Right ventricle myocardium inferior (tissue), 1 donor: Measurements from ENCODE around the gene ZNF207. TPM values are rescaled to one million over a fixed set of nuclear protein-coding genes. Genes with fewer than 3 reads are reported as not detected.
"Not testable (repeated sequence)": the region's sequence is repeated elsewhere in the genome, so short reads cannot be mapped to it uniquely, and the experiment has no call there.

Source experiments
- ATAC-seq: fragments of 200-7000 bp; cut with Tn5 transposase; one replicate; pipeline ENCODE4 v1.9.1; 2020; ENCODE audit warnings: mild to moderate bottlenecking, moderate library complexity
- DNase-seq: peaks from one replicate; pipeline ENCODE4 v3.0.0; 2021; ENCODE audit errors: missing footprints
- intact Hi-C: fragments of 100-400 bp; cut with DNase I; formaldehyde crosslinking; loops from one replicate; pipeline ENCODE4 v1.11.0; 2022
- long read RNA-seq: library from polyadenylated mRNA; unstranded; transcript quantifications from one replicate; pipeline ENCODE4 v2.0.0, GENCODE V29; 2021
- total RNA-seq: library from RNA; stranded (reverse); fragmentation: NEBNext Ultra II Directional; extraction: Animal tissue kit (Norgen Biotek cat#: 25700); gene quantifications from one replicate; pipeline ENCODE4 v1.2.1, GENCODE V29; 2021
- donor health status: DM: no; HTN: yes; CAD: no; lungs with severe emphysema.

Gene ZNF207
- 58.4 TPM for total RNA-seq
- long read RNA-seq, full-length matches to known transcripts = 12 of 16 reads
- long read RNA-seq, partial matches to known transcripts = 0 of 16 reads
- long read RNA-seq, other reads (novel, unspliced or antisense) = 4 of 16 reads

DNA sequence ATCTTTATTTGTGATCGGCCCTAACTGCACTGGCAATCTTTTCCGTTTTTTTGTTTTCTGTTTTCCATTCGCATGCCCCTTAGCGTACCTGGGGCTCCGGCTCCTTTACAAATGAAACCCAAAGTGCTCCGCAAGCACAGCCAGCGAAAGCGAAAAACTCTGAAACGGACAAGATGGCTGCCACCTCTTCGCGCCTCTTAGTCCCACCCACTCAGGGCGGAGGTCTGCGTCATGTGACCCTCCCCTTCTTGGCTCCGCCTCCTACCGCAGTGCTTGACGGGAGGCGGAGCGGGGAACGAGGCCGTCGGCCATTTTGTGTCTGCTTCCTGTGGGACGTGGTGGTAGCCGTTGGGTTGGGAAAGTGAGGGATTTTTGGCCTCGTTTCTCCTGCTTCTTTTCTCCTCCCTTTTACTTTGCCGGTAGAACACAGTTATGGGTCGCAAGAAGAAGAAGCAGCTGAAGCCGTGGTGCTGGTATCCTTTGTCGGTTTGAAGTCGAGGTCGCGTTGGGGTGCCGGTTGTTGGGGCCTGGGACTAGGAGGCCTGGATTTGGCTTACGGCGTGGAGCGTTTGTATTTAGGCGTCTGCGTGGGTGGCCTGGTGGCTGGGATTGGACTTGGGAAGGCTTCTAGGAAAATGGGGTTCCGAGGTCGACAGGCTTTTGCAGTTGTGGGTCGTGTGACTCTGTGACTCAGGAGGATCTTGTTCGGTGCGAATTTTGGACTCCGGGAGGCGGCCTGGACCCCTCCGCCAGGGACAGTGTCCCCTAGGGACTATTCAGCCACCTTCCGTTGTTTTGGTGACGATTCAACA, at the start of gene ZNF207:
Gene ZNF207 (plus strand): TSS at position 304 of the 812 bp plus-strand sequence. CDS start 129 bp downstream, at position 433.
- intact Hi-C loops = no loop called here
- ATAC-seq (peak; percentile 99), DNase-seq (peak; percentile 97)

DNA sequence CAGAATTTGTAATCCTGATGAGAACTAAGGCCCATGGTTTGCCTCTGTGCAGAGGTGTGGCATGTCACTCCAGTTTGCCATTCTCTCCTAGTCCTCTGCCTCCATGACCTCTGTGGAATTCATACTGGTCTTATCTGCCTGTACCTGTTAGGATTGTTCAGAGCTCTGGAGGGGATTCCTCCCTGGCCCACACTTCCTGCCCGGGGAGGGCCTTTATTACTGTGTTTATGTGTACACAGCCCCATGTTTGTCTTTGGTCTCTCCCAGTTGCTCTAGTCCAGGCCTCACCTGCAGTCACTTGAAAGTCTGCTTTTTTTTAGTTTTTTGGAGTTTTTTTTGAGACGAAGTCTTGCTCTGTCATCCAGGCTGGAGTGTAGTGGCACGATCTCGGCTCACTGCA, 47.9 kb upstream of the ZNF207 start:
- no peak for DNase-seq
- ATAC-seq = no peak
- intact Hi-C loops = no loop called here

DNA sequence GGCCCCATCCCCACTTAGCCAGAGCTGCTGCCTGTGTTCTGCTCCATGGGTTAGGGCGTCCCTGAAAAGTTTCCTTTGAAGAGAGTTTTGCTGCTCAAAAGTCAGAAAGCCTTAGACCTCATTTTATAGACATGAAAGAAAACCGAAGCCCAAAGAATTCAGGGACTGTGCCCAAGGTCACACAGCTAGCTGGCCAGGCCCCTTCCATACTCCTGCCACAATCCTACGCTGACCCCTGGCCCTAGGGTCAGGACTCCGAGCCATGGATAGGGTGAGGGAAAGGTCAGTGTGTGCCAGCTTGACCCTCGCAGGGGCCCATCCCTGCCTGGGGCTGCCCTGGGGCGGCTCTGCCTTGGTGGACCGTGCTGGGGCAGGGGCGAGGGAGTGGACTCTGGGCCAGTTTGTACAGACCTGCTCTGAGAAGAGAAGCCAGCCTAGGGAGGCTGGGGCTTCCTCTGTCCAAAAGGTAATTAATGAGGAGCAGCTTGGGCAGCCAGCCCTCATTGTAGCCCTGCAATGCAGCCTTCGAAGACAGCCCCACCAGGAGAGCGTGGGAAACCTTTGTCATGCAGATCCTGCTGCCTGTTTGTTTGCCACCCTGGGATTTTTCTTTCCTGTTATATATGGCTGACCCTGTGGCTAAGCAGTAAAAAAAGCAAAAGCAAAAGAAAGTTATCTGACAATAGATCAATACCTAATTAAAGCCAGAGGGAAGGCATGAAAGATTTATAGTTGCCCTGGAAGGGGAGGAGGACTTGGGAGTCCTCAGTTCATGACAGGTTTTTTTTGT, 46.9 kb upstream of the ZNF207 start:
- intact Hi-C loops = no loop called here
- ATAC-seq (no peak), DNase-seq (no peak)

DNA sequence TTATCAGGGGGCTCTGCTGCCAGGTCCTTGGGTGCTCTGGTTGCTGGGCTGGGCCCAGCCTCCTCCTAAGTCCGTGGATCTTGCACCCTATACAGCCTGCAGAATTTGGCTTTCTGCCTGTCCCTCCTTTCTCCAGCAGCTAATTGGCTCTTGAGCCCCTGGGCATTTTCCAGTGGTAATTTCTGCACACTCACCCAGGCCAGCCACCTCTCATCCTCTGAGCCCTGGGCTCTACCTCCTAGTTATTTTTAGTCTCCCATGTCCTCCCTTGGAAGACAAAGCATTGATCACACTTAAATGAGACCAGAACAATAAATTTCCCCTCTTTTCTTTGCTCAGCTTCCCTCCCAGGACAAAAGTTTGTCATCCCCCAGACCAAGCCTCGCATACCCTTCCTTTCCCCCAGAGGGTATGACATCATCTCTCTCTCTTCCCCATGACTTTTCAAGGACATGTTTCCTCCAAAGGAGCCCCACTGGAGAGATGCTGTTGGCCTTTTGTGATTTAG, 46.1 kb upstream of the ZNF207 start:
- DNase-seq = no peak
- peak; percentile 49 for ATAC-seq
- intact Hi-C loops = no loop called here

- intact Hi-C loops = no loop called here
- DNase-seq (no peak), ATAC-seq (no peak)
These were observed 44.9 kb upstream of the ZNF207 start for GRCh38 chr17:32305049-32305448.

GRCh38 chr17:32307658-32308057, 42.3 kb upstream of the ZNF207 start:
- ATAC-seq (no peak), DNase-seq (no peak)
- intact Hi-C loops = no loop called here

DNA sequence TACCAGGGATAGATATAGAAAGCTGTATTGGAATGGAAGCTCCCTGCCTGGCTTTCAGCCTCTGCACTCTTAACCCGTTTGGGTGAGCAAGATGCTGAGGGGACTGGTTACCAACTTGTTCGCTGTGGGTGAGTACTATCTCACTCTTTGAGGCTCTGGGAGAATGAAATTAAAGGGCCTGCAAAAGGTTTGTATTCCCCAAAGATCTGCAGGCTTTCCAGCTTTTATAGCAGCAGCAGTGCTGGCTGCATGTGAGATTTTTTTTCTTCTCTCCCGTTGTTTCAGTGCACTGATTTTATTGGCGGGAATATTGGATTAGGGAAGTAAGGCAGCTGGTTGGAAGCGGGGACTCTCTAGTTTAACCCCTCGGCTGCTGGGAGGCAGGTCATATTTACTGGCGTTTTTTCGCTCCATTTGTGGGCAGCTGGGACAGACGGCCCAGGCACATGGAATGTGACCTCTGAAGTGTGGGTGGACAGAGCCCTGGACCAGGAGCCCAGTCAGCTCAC, 38.9 kb upstream of the ZNF207 start:
- DNase-seq (no peak), ATAC-seq (no peak)
- intact Hi-C loops = no loop called here

DNA sequence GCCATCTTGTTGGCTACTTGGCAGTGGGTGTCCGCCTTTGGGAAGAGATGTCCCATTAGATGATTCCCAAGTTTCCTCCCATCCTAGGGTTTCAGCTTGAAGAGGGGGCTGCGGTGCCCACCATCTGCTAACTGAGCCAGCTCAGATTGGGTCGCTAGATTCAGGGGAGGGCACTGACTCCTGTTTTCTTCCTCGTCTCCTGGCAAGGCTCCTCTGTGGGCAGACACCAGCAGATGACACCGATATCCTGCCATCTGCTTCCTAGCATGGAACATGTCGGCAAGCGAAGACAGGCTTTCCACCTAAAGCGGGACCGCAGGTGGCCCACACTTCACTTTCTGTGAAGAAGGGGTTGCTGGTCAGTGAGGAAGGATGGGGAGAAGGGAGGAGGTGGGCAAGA, 35.3 kb upstream of the ZNF207 start:
- intact Hi-C loops = no loop called here
- DNase-seq (no peak), ATAC-seq (no peak)

DNA sequence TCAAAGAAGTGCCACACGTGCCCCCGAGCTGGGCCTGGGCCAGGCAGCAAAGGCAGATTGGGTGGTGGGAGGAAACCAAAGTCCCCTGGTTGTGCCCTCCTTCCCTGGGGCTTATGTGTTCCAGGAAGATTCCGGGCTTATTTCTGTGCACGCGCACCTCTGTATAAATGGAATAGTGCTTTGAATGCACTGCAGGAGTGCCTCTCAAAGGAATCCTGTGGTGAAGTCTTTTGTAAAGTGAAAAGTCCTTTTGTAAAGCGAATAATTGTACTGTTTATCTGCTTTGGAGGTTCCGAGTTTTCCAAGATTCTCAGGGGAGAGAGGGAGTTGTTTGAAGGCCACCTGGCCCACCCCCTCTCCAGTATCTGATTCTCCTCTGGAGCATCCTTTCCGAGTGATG, 34.8 kb upstream of the ZNF207 start:
- DNase-seq = no peak
- intact Hi-C loops = no loop called here
- no peak for ATAC-seq

- intact Hi-C loops, DNase-seq, ATAC-seq: not testable (repeated sequence)
These were observed 33.3 kb upstream of the ZNF207 start for GRCh38 chr17:32316653-32317052.

DNA sequence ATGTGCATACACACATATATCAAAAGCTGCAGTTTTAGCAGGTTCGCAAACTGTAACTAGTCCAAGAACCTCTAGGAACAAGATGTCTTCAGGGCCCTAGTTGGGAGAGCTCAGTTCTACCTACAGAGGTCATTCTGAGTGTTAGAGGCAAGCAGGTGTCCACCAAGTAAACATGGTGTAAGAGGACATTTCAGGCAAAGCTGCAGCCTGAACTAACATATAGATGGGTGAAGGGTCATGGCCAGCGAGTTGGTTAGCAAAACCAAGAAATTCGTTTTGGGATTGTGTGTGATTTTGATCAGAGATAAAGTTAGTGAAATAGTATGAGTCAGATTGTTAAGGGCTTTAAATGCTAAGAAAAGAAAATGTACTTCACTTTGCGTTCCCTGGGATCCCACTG, 32.6 kb upstream of the ZNF207 start:
- DNase-seq (no peak), ATAC-seq (no peak)
- intact Hi-C loops = no loop called here

DNA sequence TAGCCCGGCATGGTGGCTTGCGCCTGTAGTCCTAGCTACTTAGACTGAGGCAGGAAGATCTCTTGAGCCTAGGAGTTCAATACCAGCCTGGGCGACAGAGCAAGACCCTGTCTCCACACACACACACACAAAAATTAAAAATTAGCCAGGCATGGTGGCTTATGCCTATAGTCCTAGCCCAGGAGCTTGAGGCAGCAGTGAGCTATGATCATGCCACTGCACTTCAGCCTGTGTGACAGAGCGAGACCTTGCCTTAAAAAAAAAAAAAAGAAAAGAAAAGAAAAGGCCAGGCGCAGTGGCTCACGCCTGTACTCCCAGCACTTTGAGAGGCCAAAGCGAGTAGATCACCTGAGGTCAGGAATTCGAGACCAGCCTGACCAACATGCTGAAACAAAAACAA, 31.9 kb upstream of the ZNF207 start:
- no peak for ATAC-seq
- intact Hi-C loops = no loop called here
- DNase-seq = no peak

GRCh38 chr17:32319548-32319905, 30.4 kb upstream of the ZNF207 start:
- DNase-seq = peak; percentile 86

DNA sequence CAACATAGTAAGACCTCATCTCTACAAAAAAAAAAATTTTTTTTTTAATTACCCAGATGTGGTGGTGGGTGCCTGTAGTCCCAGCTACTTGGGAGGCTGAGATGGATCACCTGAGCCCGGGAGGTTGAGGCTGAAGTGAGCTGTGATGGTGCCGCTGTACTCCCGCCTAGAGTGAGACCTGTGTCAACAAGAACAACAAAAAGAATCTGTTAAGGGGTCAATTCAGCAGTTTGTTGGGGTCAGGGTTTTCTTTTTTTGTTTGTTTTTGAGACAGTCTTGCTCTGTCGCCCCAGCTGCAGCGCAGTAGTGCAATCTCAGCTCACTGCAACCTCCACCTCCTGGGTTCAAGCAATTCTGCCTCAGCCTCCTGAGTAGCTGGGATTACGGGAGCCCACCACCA, 29.9 kb upstream of the ZNF207 start:
- ATAC-seq, DNase-seq, intact Hi-C loops: not testable (repeated sequence)

More at GRCh38 chr17:32319548-32319905, 30.4 kb upstream of the ZNF207 start:
- intact Hi-C loops = loop anchor here (1.0 kb wide), 1 partner anchor 66 kb away; no protein-coding TSS in a partner anchor
- ATAC-seq = peak; percentile 93

GRCh38 chr17:32320847-32321246, 29.1 kb upstream of the ZNF207 start:
- ATAC-seq (no peak), DNase-seq (no peak)
- intact Hi-C loops = no loop called here

- intact Hi-C loops = no loop called here
- DNase-seq = no peak
- no peak for ATAC-seq
These were observed 26.9 kb upstream of the ZNF207 start for GRCh38 chr17:32323046-32323445.

GRCh38 chr17:32323811-32324491, 26.0 kb upstream of the ZNF207 start:
- ATAC-seq (no peak), DNase-seq (no peak)
- intact Hi-C loops = no loop called here

- DNase-seq = no peak
- intact Hi-C loops = no loop called here
- ATAC-seq = no peak
These were observed 22.0 kb upstream of the ZNF207 start for GRCh38 chr17:32327911-32328310.

DNA sequence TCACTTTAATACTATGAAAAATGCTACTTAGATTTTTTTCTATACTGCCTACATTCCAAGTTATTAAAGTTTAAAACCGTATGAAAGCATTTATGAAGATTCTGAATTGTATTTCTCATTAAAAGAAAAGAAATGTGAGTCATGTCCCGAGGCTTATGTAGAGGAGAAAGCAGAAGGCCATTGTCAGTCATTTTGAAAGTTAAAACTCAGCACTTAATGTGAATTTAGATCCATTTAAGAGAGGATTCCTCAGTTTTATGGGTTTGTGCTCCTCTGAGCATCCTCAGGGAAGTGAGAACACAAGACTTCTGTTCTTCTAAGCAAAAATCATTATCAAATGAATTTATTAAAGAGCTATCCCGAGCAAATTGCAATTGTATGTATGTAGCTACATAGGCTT, 19.8 kb upstream of the ZNF207 start:
- no peak for ATAC-seq
- DNase-seq = no peak
- intact Hi-C loops = no loop called here
